ENCODE results near the gene AATF.

AATF gene

DNA sequence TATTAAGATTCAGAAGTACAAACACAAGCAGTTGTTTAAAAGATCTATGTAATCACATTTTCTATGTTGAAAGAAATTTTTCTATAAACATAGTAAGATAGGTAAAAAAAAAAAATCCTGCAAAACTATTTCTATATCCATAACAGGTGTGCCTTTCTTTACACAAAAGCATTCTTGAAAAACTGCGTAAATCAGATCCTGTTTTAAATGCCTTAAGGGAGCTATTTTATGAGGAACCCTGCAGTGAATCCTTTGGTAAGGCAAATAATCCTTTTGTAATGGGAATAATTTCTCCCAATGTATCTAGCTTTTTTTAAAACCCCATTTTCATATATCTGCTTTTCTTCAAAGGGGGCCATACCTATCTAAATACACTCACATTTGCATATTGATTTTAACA lies 157.3 kb downstream of the AATF start:
- Histone ChIP-seq H3K27ac (no peak overlapping the region), H3K4me1 (ENCODE audit: control insufficient read depth in 1 of 2, insufficient read depth in 1 of 2, low read depth in 1 of 2, low read length in 1 of 2) (peaks cover 5 to 6% of the 10 kb centered on the region in 2 experiments), H3K36me3 (no peaks in the 10 kb centered on the region), H3K9me3 (no peaks in the 10 kb centered on the region), H3K27me3 (no peaks in the 10 kb centered on the region), H3K4me3 (ENCODE audit: low read depth in 1 of 2, low read length in 1 of 2) (no peak overlapping the region)
- TF ChIP-seq, protein P1, sequence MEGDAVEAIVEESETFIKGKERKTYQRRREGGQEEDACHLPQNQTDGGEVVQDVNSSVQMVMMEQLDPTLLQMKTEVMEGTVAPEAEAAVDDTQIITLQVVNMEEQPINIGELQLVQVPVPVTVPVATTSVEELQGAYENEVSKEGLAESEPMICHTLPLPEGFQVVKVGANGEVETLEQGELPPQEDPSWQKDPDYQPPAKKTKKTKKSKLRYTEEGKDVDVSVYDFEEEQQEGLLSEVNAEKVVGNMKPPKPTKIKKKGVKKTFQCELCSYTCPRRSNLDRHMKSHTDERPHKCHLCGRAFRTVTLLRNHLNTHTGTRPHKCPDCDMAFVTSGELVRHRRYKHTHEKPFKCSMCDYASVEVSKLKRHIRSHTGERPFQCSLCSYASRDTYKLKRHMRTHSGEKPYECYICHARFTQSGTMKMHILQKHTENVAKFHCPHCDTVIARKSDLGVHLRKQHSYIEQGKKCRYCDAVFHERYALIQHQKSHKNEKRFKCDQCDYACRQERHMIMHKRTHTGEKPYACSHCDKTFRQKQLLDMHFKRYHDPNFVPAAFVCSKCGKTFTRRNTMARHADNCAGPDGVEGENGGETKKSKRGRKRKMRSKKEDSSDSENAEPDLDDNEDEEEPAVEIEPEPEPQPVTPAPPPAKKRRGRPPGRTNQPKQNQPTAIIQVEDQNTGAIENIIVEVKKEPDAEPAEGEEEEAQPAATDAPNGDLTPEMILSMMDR (IDR thresholded peaks at IDR 0.05): no peak
